Chondrocyte (in vitro differentiated cells): ENCODE measurements around the gene CRYBA2. TPM values are rescaled to one million over a fixed set of nuclear protein-coding genes. Genes with fewer than 3 reads are reported as not detected.

Experiments used
- DNase-seq: peaks from one replicate; pipeline ENCODE4 v3.0.0; 2021; ENCODE audit warnings: mixed read lengths, low spot score
- H3K27ac Mint-ChIP-seq: one replicate; pipeline ENCODE4 v1.8.0; 2021; ENCODE audit warnings: mild to moderate bottlenecking, moderate library complexity, mixed read lengths; ENCODE audit not compliant: unreplicated experiment
- H3K27me3 Mint-ChIP-seq: 2 replicates; pipeline ENCODE4 v1.8.0; 2021; ENCODE audit warnings: low read depth, mixed read lengths
- H3K36me3 Mint-ChIP-seq: 2 replicates; pipeline ENCODE4 v1.8.0; 2021; ENCODE audit warnings: low read depth, mixed read lengths
- H3K4me1 Mint-ChIP-seq: 2 replicates; pipeline ENCODE4 v1.8.0; 2021; ENCODE audit warnings: low read depth, mild to moderate bottlenecking, mixed read lengths
- H3K4me3 Mint-ChIP-seq: one replicate; pipeline ENCODE4 v1.8.0; 2021; ENCODE audit warnings: mild to moderate bottlenecking, moderate library complexity, mixed read lengths; ENCODE audit not compliant: unreplicated experiment
- H3K9me3 Mint-ChIP-seq: 2 replicates; pipeline ENCODE4 v1.8.0; 2021; ENCODE audit warnings: low read depth, mixed read lengths
- total RNA-seq: library from RNA; stranded (reverse); gene quantifications from 3 replicates; pipeline ENCODE4 v1.2.1, GENCODE V29; 2021
- TF ChIP-seq, protein P1 (sequence below): fragments of 200-600 bp; sonication (generic); IDR thresholded peaks from 2 replicates; pipeline ENCODE4 v1.5.0; 2021; ENCODE audit warnings: antibody characterized with exemption, mild to moderate bottlenecking, moderate library complexity

The CRYBA2 gene
- total RNA-seq, 1 donor from 2014 or later = not detected

- Mint-ChIP-seq H3K27ac (no peak overlapping the region), H3K4me1 (no peaks in the 10 kb centered on the region), H3K9me3 (no peaks in the 10 kb centered on the region), H3K36me3 (no peaks in the 10 kb centered on the region), H3K27me3 (peaks cover 41% of the 10 kb centered on the region), H3K4me3 (no peak overlapping the region)
- no peak for DNase-seq
- TF ChIP-seq, protein P1, sequence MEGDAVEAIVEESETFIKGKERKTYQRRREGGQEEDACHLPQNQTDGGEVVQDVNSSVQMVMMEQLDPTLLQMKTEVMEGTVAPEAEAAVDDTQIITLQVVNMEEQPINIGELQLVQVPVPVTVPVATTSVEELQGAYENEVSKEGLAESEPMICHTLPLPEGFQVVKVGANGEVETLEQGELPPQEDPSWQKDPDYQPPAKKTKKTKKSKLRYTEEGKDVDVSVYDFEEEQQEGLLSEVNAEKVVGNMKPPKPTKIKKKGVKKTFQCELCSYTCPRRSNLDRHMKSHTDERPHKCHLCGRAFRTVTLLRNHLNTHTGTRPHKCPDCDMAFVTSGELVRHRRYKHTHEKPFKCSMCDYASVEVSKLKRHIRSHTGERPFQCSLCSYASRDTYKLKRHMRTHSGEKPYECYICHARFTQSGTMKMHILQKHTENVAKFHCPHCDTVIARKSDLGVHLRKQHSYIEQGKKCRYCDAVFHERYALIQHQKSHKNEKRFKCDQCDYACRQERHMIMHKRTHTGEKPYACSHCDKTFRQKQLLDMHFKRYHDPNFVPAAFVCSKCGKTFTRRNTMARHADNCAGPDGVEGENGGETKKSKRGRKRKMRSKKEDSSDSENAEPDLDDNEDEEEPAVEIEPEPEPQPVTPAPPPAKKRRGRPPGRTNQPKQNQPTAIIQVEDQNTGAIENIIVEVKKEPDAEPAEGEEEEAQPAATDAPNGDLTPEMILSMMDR = no peak
Measured at GRCh38 chr2:219026946-219027345, 33.7 kb upstream of the CRYBA2 start.

DNA sequence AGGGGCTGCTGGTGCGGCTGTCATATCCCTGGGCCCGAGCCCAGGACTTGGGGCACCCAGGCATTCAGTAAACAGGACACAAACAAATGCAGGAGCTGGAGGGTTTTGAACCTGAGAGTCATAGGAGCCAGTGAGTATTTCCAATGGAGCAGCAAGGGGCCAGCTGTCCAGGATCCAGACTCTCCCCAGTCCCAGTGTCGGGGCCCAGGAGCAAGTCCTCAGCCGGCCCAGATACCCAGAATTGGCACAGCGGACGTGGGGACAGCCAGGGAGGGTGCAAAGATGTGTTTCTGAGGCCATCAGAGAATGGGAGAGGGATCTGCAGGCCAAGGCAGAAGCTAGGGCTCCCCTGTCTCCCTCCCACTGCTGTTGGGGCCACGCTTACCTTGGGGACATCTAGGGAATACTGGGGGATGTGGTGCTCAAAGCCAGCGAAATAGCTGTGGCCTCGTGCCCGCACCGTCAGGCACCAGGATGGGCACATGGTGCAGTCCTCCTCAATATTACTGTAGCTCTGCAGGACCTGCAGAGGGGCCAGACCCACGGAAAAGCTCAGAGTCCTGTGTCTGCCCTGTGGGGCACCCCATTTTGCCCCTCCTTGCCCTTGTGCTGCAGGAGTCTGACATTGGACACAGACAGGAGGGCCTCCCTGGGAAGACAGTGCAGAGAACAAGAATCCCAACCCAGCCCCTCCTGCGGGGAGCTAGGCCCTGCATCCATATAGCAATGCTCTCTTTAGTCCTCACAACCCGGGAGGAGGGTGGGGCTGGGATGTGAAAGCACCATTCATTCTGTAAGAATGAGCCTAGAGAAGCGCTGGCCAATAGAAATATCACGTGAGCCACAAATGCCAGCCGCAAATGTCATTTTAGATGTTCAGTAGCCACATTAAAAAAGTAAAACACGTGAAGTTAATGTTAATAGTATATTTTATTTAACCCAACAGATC lies 32.7 kb upstream of the CRYBA2 start:
- Mint-ChIP-seq H3K9me3 (no peaks in the 10 kb centered on the region), H3K4me3 (no peak overlapping the region), H3K27ac (no peak overlapping the region), H3K27me3 (peaks cover 37% of the 10 kb centered on the region), H3K36me3 (no peaks in the 10 kb centered on the region), H3K4me1 (no peaks in the 10 kb centered on the region)
- DNase-seq = peak; percentile 78
- TF ChIP-seq, protein P1 = no peak

DNA sequence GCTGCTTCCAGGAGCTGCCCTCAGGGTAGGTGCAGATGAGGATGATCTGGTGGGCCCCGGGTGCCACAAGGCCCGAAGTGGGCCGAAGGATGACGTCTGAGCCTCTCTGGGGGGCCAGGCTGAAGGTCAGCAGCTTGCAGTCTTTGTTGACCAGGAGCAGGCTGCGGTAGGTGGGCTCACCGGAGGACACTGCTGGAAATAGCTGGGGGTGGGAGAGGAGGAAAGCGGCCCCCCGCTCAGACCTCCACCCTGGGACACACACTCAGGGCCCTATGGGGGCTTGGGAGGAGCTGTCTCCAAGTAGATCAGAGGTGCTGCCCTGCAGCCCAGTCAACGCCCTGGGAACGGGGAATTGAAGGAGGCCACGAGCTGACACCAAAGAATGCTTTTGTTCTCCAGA lies 30.8 kb upstream of the CRYBA2 start:
- TF ChIP-seq, protein P1 = no peak
- no peak for DNase-seq
- Mint-ChIP-seq H3K4me1 (no peaks in the 10 kb centered on the region), H3K9me3 (no peaks in the 10 kb centered on the region), H3K27ac (no peak overlapping the region), H3K27me3 (peaks cover 37% of the 10 kb centered on the region), H3K36me3 (no peaks in the 10 kb centered on the region), H3K4me3 (no peak overlapping the region)

DNA sequence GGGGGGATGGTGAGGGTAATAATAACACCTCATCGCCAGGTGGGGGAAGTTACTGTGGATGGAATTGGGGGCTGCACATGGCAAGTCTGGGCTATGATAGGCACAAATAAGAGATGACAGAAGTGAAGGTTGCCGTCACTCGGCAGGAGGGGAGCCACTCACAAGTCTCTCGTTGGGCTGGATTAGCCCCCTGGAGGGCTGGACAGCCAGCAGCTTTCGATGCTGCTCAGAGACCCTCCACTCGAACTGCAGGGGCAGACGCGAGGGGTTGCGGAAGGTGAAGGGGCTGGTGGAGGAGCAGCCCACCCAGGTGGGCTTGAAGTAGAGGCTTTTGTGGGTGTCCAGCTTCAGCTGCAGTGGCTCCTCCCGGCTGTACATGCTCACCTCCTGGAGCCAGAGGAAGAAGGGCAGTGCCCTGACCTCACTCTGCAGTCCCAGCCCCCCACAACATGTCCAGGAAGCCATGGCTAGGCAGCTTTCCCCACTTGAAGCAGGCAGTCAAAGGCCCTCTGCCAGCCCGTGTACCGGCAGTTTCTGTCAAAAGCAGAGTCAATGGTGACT lies 29.9 kb upstream of the CRYBA2 start:
- no peak overlapping the region for H3K27ac Mint-ChIP-seq
- peaks cover 41% of the 10 kb centered on the region for H3K27me3 Mint-ChIP-seq
- no peaks in the 10 kb centered on the region for H3K9me3 Mint-ChIP-seq
- H3K4me1 Mint-ChIP-seq = no peaks in the 10 kb centered on the region
- H3K36me3 Mint-ChIP-seq = no peaks in the 10 kb centered on the region
- H3K4me3 Mint-ChIP-seq = no peak overlapping the region
- DNase-seq = peak; percentile 71
- TF ChIP-seq, protein P1 = no peak

DNA sequence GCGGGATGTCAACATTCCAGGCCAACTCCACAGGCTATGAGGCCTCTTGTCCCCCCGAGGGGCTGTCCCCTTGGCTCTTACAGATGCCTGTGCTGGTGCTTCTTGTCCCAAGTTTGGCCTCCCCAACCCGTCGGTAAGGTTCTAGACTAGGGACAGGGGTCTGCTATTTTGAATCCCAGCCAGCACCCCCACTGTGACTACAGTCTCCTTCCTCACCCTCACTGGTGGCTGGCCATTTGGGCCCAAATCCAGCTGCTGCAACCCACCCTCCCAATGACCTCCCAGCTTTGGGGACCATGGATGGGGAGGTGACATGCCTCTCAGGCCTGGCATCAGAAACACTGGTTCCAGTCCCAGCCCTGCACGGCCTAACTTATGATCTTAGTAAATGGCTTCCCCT lies 29.4 kb upstream of the CRYBA2 start:
- TF ChIP-seq, protein P1 = no peak
- H3K27me3 Mint-ChIP-seq = peaks cover 41% of the 10 kb centered on the region
- H3K4me3 Mint-ChIP-seq = no peak overlapping the region
- no peaks in the 10 kb centered on the region for H3K9me3 Mint-ChIP-seq
- peak; percentile 39 for DNase-seq
- H3K4me1 Mint-ChIP-seq = no peaks in the 10 kb centered on the region
- H3K27ac Mint-ChIP-seq = no peak overlapping the region
- H3K36me3 Mint-ChIP-seq = no peaks in the 10 kb centered on the region
